ENCODE results near the gene SMAD4. TPM values are rescaled to one million over a fixed set of nuclear protein-coding genes. Genes with fewer than 3 reads are reported as not detected.
"Not testable (repeated sequence)": the region's sequence is repeated elsewhere in the genome, so short reads cannot be mapped to it uniquely, and the experiment has no call there.

The SMAD4 gene
- total RNA-seq, 1 experiment from 2014 or later: 60.7 TPM

- Histone ChIP-seq H3K9me2 (ENCODE audit: insufficient read depth) (no peaks in the 10 kb centered on the region), H3K27ac (no peak overlapping the region), H3K79me2 (ENCODE audit: low read depth) (no peaks in the 10 kb centered on the region), H3K27me3 (ENCODE audit: insufficient read depth, low read depth) (no peaks in the 10 kb centered on the region), H3K4me2 (no peak overlapping the region), H3K36me3 (ENCODE audit: low read depth) (no peaks in the 10 kb centered on the region), H3K4me1 (replicated peaks; ENCODE audit: insufficient read depth) (no peaks in the 10 kb centered on the region), H3K9me3 (ENCODE audit: insufficient read depth, low read depth) (no peaks in the 10 kb centered on the region; the same call in 1 of the 2 replicates), H2AFZ (no peak overlapping the region), H4K20me1 (ENCODE audit: insufficient read depth) (no peaks in the 10 kb centered on the region), H3F3A (ENCODE audit: insufficient read depth, low read depth) (no peaks in the 10 kb centered on the region), H3K4me3 (no peak overlapping the region)
- BruUV-seq (replicated peaks): no TSS peak
- CTCF ChIA-PET: no interaction called here
- TF ChIP-seq CTCF (conservative IDR thresholded peaks at IDR 0.05): no peak
- no peak for TF ChIP-seq EZH2 (IDR thresholded peaks at IDR 0.05; ENCODE audit: low read depth)
- POLR2A ChIA-PET (ENCODE audit: unreplicated experiment): no interaction called here
- intact Hi-C loops (cut with micrococcal nuclease; ENCODE audit: unreplicated experiment): no loop called here
- no peak for DNase-seq
Observed at GRCh38 chr18:50994031-50994430, 36.0 kb upstream of the SMAD4 start.

DNA sequence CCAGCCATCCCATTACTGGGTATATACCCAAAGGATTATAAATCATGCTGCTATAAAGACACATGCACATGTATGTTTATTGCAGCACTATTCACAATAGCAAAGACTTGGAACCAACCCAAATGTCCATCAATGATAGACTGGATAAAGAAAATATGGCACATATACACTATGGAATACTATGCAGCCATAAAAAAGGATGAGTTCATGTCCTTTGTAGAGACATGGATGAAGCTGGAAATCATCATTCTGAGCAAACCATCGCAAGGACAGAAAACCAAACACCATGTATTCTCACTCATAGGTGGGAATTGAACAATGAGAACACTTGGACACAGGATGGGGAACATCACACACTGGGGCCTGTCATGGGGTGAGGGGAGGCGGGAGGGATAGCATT is 26.8 kb upstream of the SMAD4 start:
- H3F3A ChIP-seq (ENCODE audit: insufficient read depth, low read depth); H2AFZ ChIP-seq; H3K27ac ChIP-seq; intact Hi-C loops (cut with micrococcal nuclease; ENCODE audit: unreplicated experiment); H3K9me3 ChIP-seq (ENCODE audit: insufficient read depth, low read depth); H3K9me2 ChIP-seq (ENCODE audit: insufficient read depth); H3K4me2 ChIP-seq; CTCF ChIA-PET; DNase-seq; H3K27me3 ChIP-seq (ENCODE audit: insufficient read depth, low read depth); H3K79me2 ChIP-seq (ENCODE audit: low read depth); POLR2A ChIA-PET (ENCODE audit: unreplicated experiment); H3K4me1 ChIP-seq (replicated peaks; ENCODE audit: insufficient read depth); H4K20me1 ChIP-seq (ENCODE audit: insufficient read depth); BruUV-seq (replicated peaks); H3K4me3 ChIP-seq; H3K36me3 ChIP-seq (ENCODE audit: low read depth): not testable (repeated sequence)

DNA sequence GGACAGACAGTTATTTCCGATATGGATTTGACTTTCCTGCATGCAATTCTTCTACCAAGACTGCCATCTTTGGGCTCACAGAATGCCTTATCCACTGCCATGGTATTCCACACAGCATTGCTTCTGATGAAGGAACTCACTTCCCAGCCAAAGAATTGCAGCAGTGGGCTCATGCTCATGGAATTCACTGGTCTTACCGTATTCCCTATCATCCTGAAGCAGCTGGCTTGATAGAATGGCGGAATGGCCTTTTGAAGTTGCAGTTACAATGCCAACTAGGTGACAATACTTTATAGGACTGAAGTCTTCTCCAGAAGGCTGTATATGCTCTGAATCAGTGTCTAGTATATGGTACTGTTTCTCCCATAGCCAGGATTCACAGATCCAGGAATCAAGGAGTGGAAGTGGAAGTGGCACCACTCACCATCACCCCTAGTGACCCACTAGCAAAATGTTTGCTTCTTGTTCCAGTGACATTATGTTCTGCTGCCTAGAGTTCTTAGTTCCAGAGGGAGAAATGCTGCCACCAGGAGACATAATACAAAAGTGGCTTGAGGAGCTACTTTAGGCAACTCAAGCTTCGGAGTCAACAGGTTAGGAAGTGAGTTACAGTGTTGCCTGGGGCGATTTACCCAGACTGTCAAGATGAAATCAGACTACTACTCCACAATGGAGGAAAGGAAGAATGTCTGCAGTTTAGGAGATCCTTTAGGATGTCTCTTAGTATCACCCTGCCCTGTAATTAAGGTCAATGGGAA is 23.8 kb upstream of the SMAD4 start:
- no peak overlapping the region for H3K4me3 ChIP-seq
- H4K20me1 ChIP-seq (ENCODE audit: insufficient read depth): no peaks in the 10 kb centered on the region
- no peak overlapping the region for H2AFZ ChIP-seq
- no peaks in the 10 kb centered on the region for H3K27me3 ChIP-seq (ENCODE audit: insufficient read depth, low read depth)
- H3K9me2 ChIP-seq (ENCODE audit: insufficient read depth): no peaks in the 10 kb centered on the region
- H3K9me3 ChIP-seq (ENCODE audit: insufficient read depth, low read depth): no peaks in the 10 kb centered on the region
- no peak overlapping the region for H3K27ac ChIP-seq
- POLR2A ChIA-PET (ENCODE audit: unreplicated experiment): no interaction called here
- H3K79me2 ChIP-seq (ENCODE audit: low read depth): no peaks in the 10 kb centered on the region
- CTCF ChIA-PET: no interaction called here
- no TSS peak for BruUV-seq (replicated peaks)
- H3K36me3 ChIP-seq (ENCODE audit: low read depth): no peaks in the 10 kb centered on the region
- no peak for DNase-seq
- intact Hi-C loops (cut with micrococcal nuclease; ENCODE audit: unreplicated experiment): no loop called here
- no peak for TF ChIP-seq EZH2 (IDR thresholded peaks at IDR 0.05; ENCODE audit: low read depth)
- H3F3A ChIP-seq (ENCODE audit: insufficient read depth, low read depth): no peaks in the 10 kb centered on the region
- H3K4me1 ChIP-seq (replicated peaks; ENCODE audit: insufficient read depth): no peaks in the 10 kb centered on the region
- no peak overlapping the region for H3K4me2 ChIP-seq

DNA sequence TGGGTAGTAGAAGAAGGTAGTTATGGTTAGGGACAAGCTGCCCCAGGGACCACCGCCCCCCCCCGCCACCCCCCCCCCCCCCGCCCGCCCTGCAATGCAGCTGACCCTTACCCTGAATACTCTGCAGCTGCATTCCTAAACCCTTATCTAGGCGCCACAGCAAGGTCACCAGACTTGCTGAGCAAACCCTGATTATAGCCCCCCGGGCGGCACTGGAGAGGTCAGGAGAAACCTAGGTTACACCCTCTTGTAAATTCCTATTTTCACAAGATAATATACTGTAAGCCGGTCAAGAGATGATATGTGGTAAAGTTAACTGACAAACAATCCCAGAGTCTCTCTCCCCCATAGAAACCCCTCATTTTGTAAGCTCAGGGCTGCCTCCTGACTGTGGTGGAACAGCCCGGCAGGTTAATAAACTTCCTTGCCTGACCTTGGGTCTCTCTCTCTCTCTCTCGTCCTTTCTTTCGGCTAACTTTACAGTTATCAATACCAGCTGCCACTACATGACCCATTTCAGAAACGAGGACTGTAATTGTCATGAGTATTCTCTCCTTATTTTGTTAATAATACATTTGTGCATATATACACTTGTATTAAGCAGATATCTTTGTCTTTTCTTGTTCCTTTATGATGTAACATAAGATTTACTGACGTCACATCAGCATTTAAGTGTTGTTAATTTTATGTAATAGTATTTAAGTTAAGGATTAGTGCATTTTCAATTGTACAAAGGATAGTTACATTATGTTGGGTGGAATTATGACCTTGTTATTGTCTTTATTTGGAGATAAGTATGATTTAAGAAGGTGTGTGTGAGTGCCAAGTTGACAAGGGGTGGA is 22.8 kb upstream of the SMAD4 start:
- H3K27me3 ChIP-seq (ENCODE audit: insufficient read depth, low read depth): no peaks in the 10 kb centered on the region
- BruUV-seq (replicated peaks): no TSS peak
- no peaks in the 10 kb centered on the region for H3K9me2 ChIP-seq (ENCODE audit: insufficient read depth)
- H3K4me2 ChIP-seq: no peak overlapping the region
- DNase-seq: no peak
- no peak overlapping the region for H3K27ac ChIP-seq
- H3K4me1 ChIP-seq (replicated peaks; ENCODE audit: insufficient read depth): no peaks in the 10 kb centered on the region
- ChIA-PET POLR2A (ENCODE audit: unreplicated experiment) (no interaction called here), CTCF (no interaction called here)
- H4K20me1 ChIP-seq (ENCODE audit: insufficient read depth): no peaks in the 10 kb centered on the region
- no peaks in the 10 kb centered on the region for H3K36me3 ChIP-seq (ENCODE audit: low read depth)
- no peaks in the 10 kb centered on the region for H3K79me2 ChIP-seq (ENCODE audit: low read depth)
- H2AFZ ChIP-seq: no peak overlapping the region
- intact Hi-C loops (cut with micrococcal nuclease; ENCODE audit: unreplicated experiment): no loop called here
- no peaks in the 10 kb centered on the region for H3K9me3 ChIP-seq (ENCODE audit: insufficient read depth, low read depth)
- H3K4me3 ChIP-seq: no peak overlapping the region
- H3F3A ChIP-seq (ENCODE audit: insufficient read depth, low read depth): no peaks in the 10 kb centered on the region
- TF ChIP-seq EZH2 (IDR thresholded peaks at IDR 0.05; ENCODE audit: low read depth) (no peak), CTCF (conservative IDR thresholded peaks at IDR 0.05) (no peak)
